SK-N-MC (cell line): Measurements from ENCODE around the gene SPATA3.

ENCODE experiments used
- EZH2 ChIP-seq: fragments of 200-600 bp; sonication (generic); IDR thresholded peaks from one replicate; pipeline ENCODE4 v1.6.1; 2017; ENCODE audit warnings: antibody characterized with exemption
- FOXP2 ChIP-seq: optimal IDR thresholded peaks from 2 replicates; pipeline ENCODE3; 2011; ENCODE audit warnings: mild to moderate bottlenecking, moderate library complexity; ENCODE audit not compliant: insufficient read depth; ENCODE audit errors: extremely low read length, control extremely low read depth
- POLR2AphosphoS5 ChIP-seq: IDR thresholded peaks from 2 replicates; pipeline ENCODE4 v1.6.1; 2012; ENCODE audit warnings: mild to moderate bottlenecking, low read depth, low read length, borderline replicate concordance

- TF ChIP-seq POLR2AphosphoS5 (no peak), EZH2 (no peak), FOXP2 (no peak)
Observed at GRCh38 chr2:231002641-231003040, 6.7 kb downstream of the SPATA3 start.
